T-helper 2 cell treated with Interferon-gamma antibody and Interleukin-4, amounts not matched to agents 5 μg/mL and 100 μg/mL, for 36 hours (primary cell): ENCODE results near the gene SLC22A15.

ENCODE experiments used
- DNase-seq: peaks from one replicate; pipeline ENCODE4 v3.0.0; 2021; ENCODE audit warnings: low spot score
- H3K27ac Mint-ChIP-seq: one replicate; pipeline ENCODE4 v1.8.0; 2021; ENCODE audit warnings: mild to moderate bottlenecking, mixed read lengths
- H3K27me3 Mint-ChIP-seq: one replicate; pipeline ENCODE4 v1.8.0; 2021; ENCODE audit warnings: low read depth, mixed read lengths
- H3K36me3 Mint-ChIP-seq: one replicate; pipeline ENCODE4 v1.8.0; 2021; ENCODE audit warnings: low read depth, mixed read lengths
- H3K4me1 Mint-ChIP-seq: one replicate; pipeline ENCODE4 v1.8.0; 2021; ENCODE audit warnings: low read depth, mixed read lengths
- H3K4me3 Mint-ChIP-seq: one replicate; pipeline ENCODE4 v1.8.0; 2022; ENCODE audit warnings: mild to moderate bottlenecking, moderate library complexity, mixed read lengths
- H3K9me3 Mint-ChIP-seq: one replicate; pipeline ENCODE4 v1.8.0; 2021; ENCODE audit warnings: mixed read lengths

The SLC22A15 gene

GRCh38 chr1:116111524-116112021 is 135.3 kb downstream of the SLC22A15 start:
- Mint-ChIP-seq H3K4me3 (no peak overlapping the region), H3K27ac (no peak overlapping the region), H3K36me3 (no peaks in the 10 kb centered on the region), H3K9me3 (no peaks in the 10 kb centered on the region), H3K4me1 (no peaks in the 10 kb centered on the region), H3K27me3 (peaks cover 2% of the 10 kb centered on the region)
- no peak for DNase-seq

GRCh38 chr1:116112388-116113140 is 136.3 kb downstream of the SLC22A15 start:
- no peak for DNase-seq
- Mint-ChIP-seq H3K27ac (no peak overlapping the region), H3K9me3 (no peaks in the 10 kb centered on the region), H3K36me3 (no peaks in the 10 kb centered on the region), H3K4me3 (no peak overlapping the region), H3K27me3 (peaks cover 2% of the 10 kb centered on the region), H3K4me1 (no peaks in the 10 kb centered on the region)

GRCh38 chr1:116113615-116114014 is 137.3 kb downstream of the SLC22A15 start:
- no peaks in the 10 kb centered on the region for H3K9me3 Mint-ChIP-seq
- no peak for DNase-seq
- H3K36me3 Mint-ChIP-seq = no peaks in the 10 kb centered on the region
- no peak overlapping the region for H3K4me3 Mint-ChIP-seq
- H3K27me3 Mint-ChIP-seq = peaks cover 6% of the 10 kb centered on the region
- no peaks in the 10 kb centered on the region for H3K4me1 Mint-ChIP-seq
- H3K27ac Mint-ChIP-seq = no peak overlapping the region

GRCh38 chr1:116115476-116116439 is 139.4 kb downstream of the SLC22A15 start:
- DNase-seq = no peak
- Mint-ChIP-seq H3K4me1 (no peaks in the 10 kb centered on the region), H3K9me3 (no peaks in the 10 kb centered on the region), H3K27me3 (peaks cover 7% of the 10 kb centered on the region), H3K27ac (no peak overlapping the region), H3K4me3 (no peak overlapping the region), H3K36me3 (no peaks in the 10 kb centered on the region)

- H3K27ac Mint-ChIP-seq = no peak overlapping the region
- H3K4me1 Mint-ChIP-seq = no peaks in the 10 kb centered on the region
- H3K4me3 Mint-ChIP-seq = no peak overlapping the region
- no peaks in the 10 kb centered on the region for H3K36me3 Mint-ChIP-seq
- DNase-seq = no peak
- H3K9me3 Mint-ChIP-seq = no peaks in the 10 kb centered on the region
- H3K27me3 Mint-ChIP-seq = peaks cover 15% of the 10 kb centered on the region
Observed at GRCh38 chr1:116118471-116118870, 142.2 kb downstream of the SLC22A15 start.
